Dermis microvascular lymphatic vessel endothelial cell (primary cell): ENCODE results near the gene GRIK4. TPM values are rescaled to one million over a fixed set of nuclear protein-coding genes. Genes with fewer than 3 reads are reported as not detected.

ENCODE experiments used
- DNase-seq, 2 donors: peaks; one replicate each; pipeline versions ENCODE4 v3.0.0 to v3.0.0-alpha.2; 2010; ENCODE audit warnings: low read depth in 2 of 2
- total RNA-seq: library from RNA; depleted of rRNA; stranded (reverse); fragments of >200 nt; gene quantifications from 2 replicates; pipeline ENCODE4 v1.2.1, GENCODE V29; 2014

GRIK4 gene
- total RNA-seq, 1 donor from 2014 or later = not detected

- no peak for DNase-seq
These were observed 522.1 kb downstream of the GRIK4 start for GRCh38 chr11:121033635-121034034.

DNA sequence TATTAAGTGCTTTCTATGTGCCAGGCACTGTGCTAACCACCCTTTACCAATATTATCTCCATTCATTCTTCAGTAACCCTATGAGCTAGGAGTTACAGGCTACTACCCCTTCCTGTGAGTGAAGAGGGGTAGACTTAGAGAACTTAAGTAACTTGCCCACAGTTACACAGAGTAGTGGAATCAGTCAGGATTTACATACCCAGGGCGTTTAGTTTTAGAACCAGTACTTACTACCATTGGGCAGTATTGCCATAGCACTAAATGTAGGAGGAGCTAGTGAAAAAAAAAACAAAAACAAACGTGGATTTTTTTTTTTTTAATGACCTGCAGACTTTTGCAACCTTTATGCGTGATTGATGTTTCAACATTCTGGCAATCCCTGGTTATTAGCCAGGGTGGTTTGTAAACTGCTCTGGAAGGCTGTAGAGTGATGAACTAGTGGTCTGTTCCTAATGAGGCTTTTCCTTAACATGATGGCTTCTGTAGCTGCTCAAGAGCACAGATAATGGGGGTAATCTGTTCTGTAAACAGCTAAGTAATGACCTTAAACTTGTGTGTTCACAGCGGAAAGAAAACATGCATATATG lies 523.7 kb downstream of the GRIK4 start:
- no peak for DNase-seq

GRCh38 chr11:121035780-121036179 lies 524.2 kb downstream of the GRIK4 start:
- no peak for DNase-seq

- no peak for DNase-seq
These were observed 525.5 kb downstream of the GRIK4 start for GRCh38 chr11:121037016-121037415.

Other genes with a start within 250 kb of the GRIK4 start
- gene TLCD5, start 186.4 kb upstream of the GRIK4 start, total RNA-seq = 4.1 and 7.2 TPM in 2 replicates
- gene ARHGEF12, start 175.3 kb upstream of the GRIK4 start, total RNA-seq = 99.7 and 128 TPM in 2 replicates